HG03039 (cell line): ENCODE measurements around the gene CNTNAP5.

Experiments
- ATAC-seq: cut with Tn5 transposase; IDR thresholded peaks from one replicate; pipeline ENCODE4 v1.9.1; 2021; ENCODE audit warnings: mild to moderate bottlenecking, moderate library complexity; ENCODE audit not compliant: unreplicated experiment

CNTNAP5 gene

GRCh38 chr2:124025171-124025580 is at the start of gene CNTNAP5:
CNTNAP5 (plus strand) TSS chr2:124025287; CDS start chr2:124025651, 364 bp downstream.
- ATAC-seq, result no peak

- no peak for ATAC-seq
These were observed 48.9 kb upstream of the CNTNAP5 start for GRCh38 chr2:123976054-123976648.

- no peak for ATAC-seq
These were observed 31.3 kb upstream of the CNTNAP5 start for GRCh38 chr2:123993728-123994323.

GRCh38 chr2:123999681-124000080 is 25.4 kb upstream of the CNTNAP5 start:
- ATAC-seq, result no peak

GRCh38 chr2:124001696-124002430 is 23.2 kb upstream of the CNTNAP5 start:
- no peak for ATAC-seq

- no peak for ATAC-seq
These were observed 6.2 kb upstream of the CNTNAP5 start for GRCh38 chr2:124018890-124019289.

GRCh38 chr2:124024561-124025170 is 421 bp upstream of the CNTNAP5 start:
- no peak for ATAC-seq

- ATAC-seq, result no peak
These were observed 876 bp downstream of the CNTNAP5 start for GRCh38 chr2:124025891-124026434.

- no peak for ATAC-seq
These were observed 1.4 kb downstream of the CNTNAP5 start for GRCh38 chr2:124026503-124026902.

- ATAC-seq, result peak; percentile 93
These were observed 2.1 kb downstream of the CNTNAP5 start for GRCh38 chr2:124027182-124027581.

GRCh38 chr2:124032799-124033198 is 7.7 kb downstream of the CNTNAP5 start:
- ATAC-seq, result no peak

GRCh38 chr2:124034265-124034664 is 9.2 kb downstream of the CNTNAP5 start:
- ATAC-seq, result no peak

- ATAC-seq, result no peak
These were observed 9.9 kb downstream of the CNTNAP5 start for GRCh38 chr2:124035001-124035400.

- ATAC-seq, result no peak
These were observed 13.9 kb downstream of the CNTNAP5 start for GRCh38 chr2:124039032-124039431.

GRCh38 chr2:124039762-124040291 is 14.7 kb downstream of the CNTNAP5 start:
- no peak for ATAC-seq

GRCh38 chr2:124045894-124046293 is 20.8 kb downstream of the CNTNAP5 start:
- no peak for ATAC-seq

GRCh38 chr2:124046332-124046731 is 21.2 kb downstream of the CNTNAP5 start:
- ATAC-seq, result no peak

GRCh38 chr2:124048102-124048501 is 23.0 kb downstream of the CNTNAP5 start:
- no peak for ATAC-seq

- ATAC-seq, result no peak
These were observed 23.6 kb downstream of the CNTNAP5 start for GRCh38 chr2:124048664-124049063.

- ATAC-seq, result no peak
These were observed 24.0 kb downstream of the CNTNAP5 start for GRCh38 chr2:124049136-124049535.

GRCh38 chr2:124050833-124051497 is 25.9 kb downstream of the CNTNAP5 start:
- no peak for ATAC-seq
